HepG2 (cell line): ENCODE results near the gene TYMP. TPM values are rescaled to one million over a fixed set of nuclear protein-coding genes. Genes with fewer than 3 reads are reported as not detected.

Experiments
- ATAC-seq: fragments of 200-7000 bp; cut with Tn5 transposase; 3 replicates; pipeline ENCODE4 v1.9.1; 2020; ENCODE audit warnings: mild to moderate bottlenecking, moderate library complexity
- BruUV-seq: library from RNA; stranded (reverse); fragments of 400-500 nt; replicated peaks from 2 replicates; lab custom pipeline; 2021; lab: Mats Ljungman, UMichigan
- CTCF ChIA-PET: fragments of 300-600 bp; formaldehyde crosslinking; extraction: SDS; loops from one replicate; lab custom pipeline; 2021; ENCODE audit warnings: low total read pairs, inconsistent platforms, low intra/inter-chr PET ratio; lab: Yijun Ruan, JAX
- POLR2A ChIA-PET: fragments of 350-600 bp; sonication (Branson Sonifier 250); formaldehyde crosslinking; loops from one replicate; lab custom pipeline; 2020; ENCODE audit warnings: antibody characterized with exemption, inconsistent platforms; lab: Yijun Ruan, JAX
- DNase-seq: peaks from one replicate; pipeline ENCODE4 v3.0.0-alpha.2; 2015; ENCODE audit warnings: low spot score
- FAIRE-seq: peaks from 3 replicates; lab custom pipeline; 2011; peaks lifted over from hg19 to GRCh38; lab: Jason Lieb, UNC
- H2AFZ ChIP-seq: one replicate; pipeline ENCODE4 v1.6.1; 2011; ENCODE audit warnings: low read length, inconsistent platforms
- H3K27ac ChIP-seq: fragments of 300-600 bp; 3 replicates; pipeline ENCODE4 v1.8.0; 2011; ENCODE audit warnings: mixed run types, mild to moderate bottlenecking, mixed read lengths, low read length, inconsistent platforms; ENCODE audit not compliant: insufficient read depth; ENCODE audit errors: extremely low read length
- H3K27me3 ChIP-seq, 2 experiments: fragments of 200-600 bp in 1 of 2; 2 replicates in 1 of 2; 3 replicates in 1 of 2; pipeline versions ENCODE4 v1.6.0 to v1.8.0; 2011; ENCODE audit warnings: low read length in 2 of 2, mild to moderate bottlenecking in 2 of 2, moderate library complexity in 2 of 2, inconsistent platforms in 1 of 2; ENCODE audit not compliant: insufficient read depth in 2 of 2, control insufficient read depth in 1 of 2
- H3K36me3 ChIP-seq, 2 experiments: fragments of 200-600 bp in 1 of 2; replicated peaks in 1 of 2; 2 replicates in 1 of 2; 3 replicates in 1 of 2; pipeline versions ENCODE4 v1.5.1 to v1.8.0; 2011; ENCODE audit warnings: low read length in 2 of 2, inconsistent platforms in 1 of 2; ENCODE audit not compliant: insufficient read depth in 2 of 2, control insufficient read depth in 1 of 2
- H3K4me1 ChIP-seq: 2 replicates; pipeline ENCODE4 v1.5.1; 2012; ENCODE audit warnings: low read length, inconsistent platforms; ENCODE audit not compliant: insufficient read depth
- H3K4me2 ChIP-seq: 2 replicates; pipeline ENCODE4 v1.6.0; 2011; ENCODE audit warnings: low read depth, low read length, inconsistent platforms
- H3K4me3 ChIP-seq, 3 experiments: fragments of 200-600 bp in 1 of 3; sonication (generic), shearing (Covaris generic) in 1 of 3; replicated peaks in 1 of 3; 2 replicates each; pipeline ENCODE4 v1.5.1; 2011 to 2016; ENCODE audit warnings: low read length in 3 of 3, inconsistent platforms in 2 of 3, low read depth in 2 of 3, mild to moderate bottlenecking in 2 of 3, control low read depth in 1 of 3, mixed read lengths in 1 of 3; ENCODE audit not compliant: insufficient read depth in 1 of 3
- H3K79me2 ChIP-seq: one replicate; pipeline ENCODE4 v1.6.1; 2011; ENCODE audit warnings: low read length, inconsistent platforms; ENCODE audit not compliant: insufficient read depth
- H3K9ac ChIP-seq: 2 replicates; pipeline ENCODE4 v1.6.0; 2011; ENCODE audit warnings: mild to moderate bottlenecking, low read depth, low read length, inconsistent platforms; ENCODE audit not compliant: insufficient read depth
- H3K9me3 ChIP-seq: 2 replicates; pipeline ENCODE4 v1.5.1; 2012; ENCODE audit warnings: mild to moderate bottlenecking, low read length
- H4K20me1 ChIP-seq: 2 replicates; pipeline ENCODE4 v1.6.0; 2011; ENCODE audit warnings: inconsistent platforms, mild to moderate bottlenecking, low read length, moderate library complexity; ENCODE audit not compliant: insufficient read depth
- KDM5A ChIP-seq: fragments of 200-600 bp; sonication (generic); IDR thresholded peaks from 2 replicates; pipeline ENCODE4 v1.7.0; 2018; ENCODE audit warnings: antibody characterized with exemption, mild to moderate bottlenecking, low read length, borderline replicate concordance
- SCMH1 ChIP-seq: sonication (generic); formaldehyde crosslinking; IDR thresholded peaks from 2 replicates; pipeline ENCODE4 v1.9.0; 2021; ENCODE audit warnings: missing genetic modification reagents, mild to moderate bottlenecking, borderline replicate concordance
- SP140L ChIP-seq: sonication (generic); formaldehyde crosslinking; IDR thresholded peaks from 2 replicates; pipeline ENCODE4 v1.4.0; 2020; ENCODE audit warnings: missing genetic modification reagents, borderline replicate concordance
- SRY ChIP-seq: sonication (generic); formaldehyde crosslinking; IDR thresholded peaks from 2 replicates; pipeline ENCODE4 v1.8.0; 2022; ENCODE audit warnings: mild to moderate bottlenecking, missing genetic modification reagents
- ZNF264 ChIP-seq: sonication (generic); formaldehyde crosslinking; IDR thresholded peaks from 2 replicates; pipeline ENCODE4 v1.4.0; 2020; ENCODE audit warnings: missing genetic modification reagents
- ZNF33A ChIP-seq: sonication (generic); formaldehyde crosslinking; IDR thresholded peaks from 2 replicates; pipeline ENCODE4 v1.5.1; 2020; ENCODE audit warnings: missing genetic modification reagents, mild to moderate bottlenecking, moderate library complexity, borderline replicate concordance
- WGBS: methylation state at CpG from one replicate; pipeline ENCODE4 v1.1.6; 2017; ENCODE audit warnings: low lambda C conversion rate; 5-methylcytosine and 5-hydroxymethylcytosine counted together
- in situ Hi-C: cut with HindIII; loops from 2 replicates; pipeline ENCODE4 v1.10.0; 2017; ENCODE audit warnings: low pct_unique_long_range_greater_than_20kb; ENCODE audit not compliant: extremely low pct_ligation_motif_present
- intact Hi-C: fragments of 100-400 bp; cut with micrococcal nuclease; formaldehyde crosslinking; loops from one replicate; pipeline ENCODE4 v1.10.0; 2022; ENCODE audit not compliant: unreplicated experiment
- polyA plus RNA-seq, 8 experiments: library from polyadenylated mRNA; depleted of rRNA in 3 of 8; stranded (reverse) in 7 of 8; unstranded in 1 of 8; fragments of >200 nt; fragmentation: Illumina TruSeq in 4 of 8; extraction: Trizol in 4 of 8; gene quantifications; 2 replicates each; pipeline versions ENCODE4 v1.2.1 to v1.2.3, GENCODE V29; 2011 to 2016; ENCODE audit warnings: low read depth in 4 of 8, missing spikeins in 1 of 8, mixed read lengths in 1 of 8; ENCODE audit not compliant: insufficient read depth in 1 of 8
- total RNA-seq, 5 experiments: library from RNA; depleted of rRNA; stranded (reverse); fragments of >200 nt; fragmentation: Illumina TruSeq; extraction: Trizol; gene quantifications; 2 replicates each; pipeline ENCODE4 v1.2.3, GENCODE V29; 2016; ENCODE audit warnings: low read depth in 1 of 5
- TF ChIP-seq, protein P1 (sequence below): IDR thresholded peaks from 2 replicates; pipeline ENCODE4 v1.6.1; 2016; ENCODE audit warnings: missing compliant biosample characterization, missing genetic modification reagents, borderline replicate concordance

Gene TYMP
- total and polyA plus RNA-seq, 2 of the 13 experiments (the other 11 are each of a cell fraction or from before 2014, with no cell fraction given) = 3.9 to 4.3 TPM

DNA sequence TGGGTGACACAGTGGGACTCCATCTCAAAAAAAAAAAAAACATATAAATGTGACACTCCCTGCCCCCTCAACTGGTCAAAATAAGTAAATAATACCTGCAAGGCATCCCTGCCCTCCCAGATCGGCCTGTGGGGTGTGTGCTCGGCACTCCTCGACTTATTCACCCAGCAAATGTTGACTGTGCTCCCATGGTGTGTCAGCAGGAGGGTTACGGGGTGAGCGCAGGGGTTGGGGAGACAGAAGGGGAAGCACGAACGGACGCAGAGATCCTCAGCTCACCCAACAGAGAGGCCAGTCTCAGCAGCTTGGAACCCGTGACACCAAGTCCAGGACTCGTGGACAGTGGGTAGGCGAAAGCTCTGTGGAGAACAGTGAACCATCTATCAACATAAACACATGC is 50.1 kb downstream of the TYMP start:
- H4K20me1 ChIP-seq = no peaks in the 10 kb centered on the region; the same call in 1 of the 2 replicates
- 62% methylated on average over 11 of the region's 11 CpGs for WGBS
- H3K27ac ChIP-seq = no peak overlapping the region
- H3K4me2 ChIP-seq = no peak overlapping the region
- H3K27me3 ChIP-seq = peaks cover 0 to 4% of the 10 kb centered on the region in 2 experiments; a peak in 1 of 5 replicates
- no peaks in the 10 kb centered on the region for H3K36me3 ChIP-seq
- peaks cover 49% of the 10 kb centered on the region for H3K4me1 ChIP-seq
- H3K79me2 ChIP-seq = no peaks in the 10 kb centered on the region
- intact Hi-C loops = no loop called here
- TF ChIP-seq SRY = no peak
- TF ChIP-seq, all 625 proteins: peak for 0
- ChIA-PET CTCF (no interaction called here), POLR2A (interaction anchor here (0.9 to 1.4 kb wide), 3 partner anchors 28 to 162 kb away, joined by 3 to 4 read pairs (median 3); partner anchors contain the start of genes LMF2, NCAPH2 and SCO2)
- no peak for DNase-seq
- Histone ChIP-seq H3K9me3 (no peaks in the 10 kb centered on the region), H2AFZ (no peak overlapping the region), H3K4me3 (no peak overlapping the region), H3K9ac (no peak overlapping the region)
- ATAC-seq = no peak
- FAIRE-seq = no peak
- in situ Hi-C loops = no loop called here
- no TSS peak for BruUV-seq

DNA sequence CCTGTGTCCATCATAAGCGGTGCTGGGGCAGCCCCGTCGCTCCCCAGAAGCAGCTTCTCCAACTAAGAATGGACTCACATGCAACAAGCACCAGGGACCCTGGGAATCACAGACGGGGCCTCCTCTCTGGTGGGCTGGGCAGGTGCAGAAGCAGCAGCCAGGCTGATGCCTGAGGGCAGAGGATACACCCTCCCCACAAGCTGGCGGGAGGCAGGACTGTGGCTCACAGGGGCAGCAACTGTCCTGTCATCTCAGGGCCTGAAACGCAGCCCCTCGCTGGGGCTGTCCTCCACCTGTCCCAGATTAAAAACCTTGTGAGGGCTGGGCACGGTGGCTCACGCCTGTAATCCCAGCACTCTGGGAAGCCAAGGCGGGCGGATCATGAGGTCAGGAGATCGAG is 51.9 kb downstream of the TYMP start:
- H2AFZ ChIP-seq = no peak overlapping the region
- POLR2A ChIA-PET = no interaction called here
- H3K79me2 ChIP-seq = peaks cover 14% of the 10 kb centered on the region
- BruUV-seq = no TSS peak
- H3K9ac ChIP-seq = no peak overlapping the region
- no peak overlapping the region for H3K4me2 ChIP-seq
- WGBS = 93% methylated on average over 8 of the region's 12 CpGs
- H3K27me3 ChIP-seq = peaks cover 0 to 4% of the 10 kb centered on the region in 2 experiments; a peak in 1 of 5 replicates
- TF ChIP-seq ZNF264 (CRISPR knock-in tag) (no peak), SCMH1 (CRISPR knock-in tag) (no peak), SP140L (no peak), KDM5A (no peak), ZNF33A (CRISPR knock-in tag) (no peak)
- TF ChIP-seq, protein P1, sequence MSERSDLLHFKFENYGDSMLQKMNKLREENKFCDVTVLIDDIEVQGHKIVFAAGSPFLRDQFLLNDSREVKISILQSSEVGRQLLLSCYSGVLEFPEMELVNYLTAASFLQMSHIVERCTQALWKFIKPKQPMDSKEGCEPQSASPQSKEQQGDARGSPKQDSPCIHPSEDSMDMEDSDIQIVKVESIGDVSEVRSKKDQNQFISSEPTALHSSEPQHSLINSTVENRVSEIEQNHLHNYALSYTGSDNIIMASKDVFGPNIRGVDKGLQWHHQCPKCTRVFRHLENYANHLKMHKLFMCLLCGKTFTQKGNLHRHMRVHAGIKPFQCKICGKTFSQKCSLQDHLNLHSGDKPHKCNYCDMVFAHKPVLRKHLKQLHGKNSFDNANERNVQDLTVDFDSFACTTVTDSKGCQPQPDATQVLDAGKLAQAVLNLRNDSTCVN = no peak
- no peak for FAIRE-seq
- peaks cover 11% of the 10 kb centered on the region for H4K20me1 ChIP-seq
- intact Hi-C loops = no loop called here
- CTCF ChIA-PET = no interaction called here
- H3K4me1 ChIP-seq = peaks cover 42% of the 10 kb centered on the region
- in situ Hi-C loops = no loop called here
- ATAC-seq = no peak
- DNase-seq = no peak
- H3K9me3 ChIP-seq = no peaks in the 10 kb centered on the region
- no peaks in the 10 kb centered on the region for H3K36me3 ChIP-seq
- no peak overlapping the region for H3K4me3 ChIP-seq
- no peak overlapping the region for H3K27ac ChIP-seq
